MM.1S (cell line): Measurements from ENCODE around the gene BUD23.

Experiments used
- DNase-seq: peaks from one replicate; pipeline ENCODE4 v3.0.0-alpha.2; 2015
- H2AFZ ChIP-seq: fragments of 300-600 bp; sonication (generic); 2 replicates; pipeline ENCODE4 v1.6.0; 2016; ENCODE audit warnings: antibody characterized with exemption, low read length
- H3F3A ChIP-seq: fragments of 300-600 bp; sonication (generic); 2 replicates; pipeline ENCODE4 v1.6.1; 2016; ENCODE audit warnings: mild to moderate bottlenecking, antibody characterized with exemption, low read length, moderate library complexity, mixed read lengths; ENCODE audit not compliant: insufficient read depth
- H3K27ac ChIP-seq: fragments of 300-600 bp; sonication (generic); 2 replicates; pipeline ENCODE4 v1.5.1; 2016; ENCODE audit warnings: mild to moderate bottlenecking, low read length
- H3K27me3 ChIP-seq: fragments of 300-600 bp; sonication (generic); replicated peaks from 2 replicates; pipeline ENCODE4 v1.6.0; 2016; ENCODE audit warnings: low read length; ENCODE audit not compliant: insufficient read depth
- H3K36me3 ChIP-seq: fragments of 300-600 bp; sonication (generic); replicated peaks from 2 replicates; pipeline ENCODE4 v1.6.1; 2016; ENCODE audit warnings: mild to moderate bottlenecking, low read length, mixed read lengths; ENCODE audit not compliant: insufficient read depth
- H3K4me1 ChIP-seq: fragments of 300-600 bp; sonication (generic); 2 replicates; pipeline ENCODE4 v1.6.1; 2016; ENCODE audit warnings: low read length, mixed read lengths
- H3K4me2 ChIP-seq: fragments of 300-600 bp; sonication (generic); 2 replicates; pipeline ENCODE4 v1.6.0; 2016; ENCODE audit warnings: low read depth, low read length
- H3K4me3 ChIP-seq: fragments of 300-600 bp; sonication (generic); 2 replicates; pipeline ENCODE4 v1.5.1; 2016; ENCODE audit warnings: low read length, mixed read lengths
- H3K79me2 ChIP-seq: fragments of 300-600 bp; sonication (generic); 2 replicates; pipeline ENCODE4 v1.6.1; 2016; ENCODE audit warnings: mixed run types, low read length, mixed read lengths
- H3K9ac ChIP-seq: fragments of 300-600 bp; sonication (generic); 2 replicates; pipeline ENCODE4 v1.6.1; 2016; ENCODE audit warnings: low read length, mixed read lengths
- H3K9me2 ChIP-seq: fragments of 300-600 bp; sonication (generic); replicated peaks from 2 replicates; pipeline ENCODE4 v1.6.1; 2016; ENCODE audit warnings: mild to moderate bottlenecking, low read length, mixed read lengths; ENCODE audit not compliant: insufficient read depth
- H3K9me3 ChIP-seq: fragments of 300-600 bp; sonication (generic); replicated peaks from 2 replicates; pipeline ENCODE4 v1.6.1; 2016; ENCODE audit warnings: mild to moderate bottlenecking, low read length, mixed read lengths; ENCODE audit not compliant: insufficient read depth
- H4K20me1 ChIP-seq: fragments of 300-600 bp; sonication (generic); 2 replicates; pipeline ENCODE4 v1.6.1; 2016; ENCODE audit warnings: mild to moderate bottlenecking, low read length, moderate library complexity, mixed read lengths; ENCODE audit not compliant: insufficient read depth
- CTCF ChIP-seq: fragments of 300-600 bp; sonication (generic); IDR thresholded peaks from 2 replicates; pipeline ENCODE4 v1.5.1; 2016; ENCODE audit warnings: antibody characterized with exemption, low read length, mixed read lengths
- EZH2 ChIP-seq: fragments of 300-600 bp; sonication (generic); optimal IDR thresholded peaks from 2 replicates; pipeline ENCODE3; 2017; ENCODE audit warnings: low read depth, mild to moderate bottlenecking, antibody characterized with exemption, low read length, mixed read lengths
- EZH2phosphoT487 ChIP-seq: fragments of 300-600 bp; sonication (generic); IDR thresholded peaks from 2 replicates; pipeline ENCODE4 v1.6.1; 2018; ENCODE audit warnings: antibody characterized with exemption, low read length

BUD23 gene

GRCh38 chr7:73703757-73704639, 20.6 kb downstream of the BUD23 start:
- Histone ChIP-seq H4K20me1 (no peaks in the 10 kb centered on the region; the same call in 1 of the 2 replicates), H3K4me3 (no peak overlapping the region), H3K27me3 (no peaks in the 10 kb centered on the region), H3K4me1 (no peaks in the 10 kb centered on the region), H3K4me2 (no peak overlapping the region), H3K36me3 (no peaks in the 10 kb centered on the region), H3K9me2 (no peaks in the 10 kb centered on the region), H3K79me2 (no peaks in the 10 kb centered on the region), H3K9ac (no peak overlapping the region), H3K27ac (no peak overlapping the region), H2AFZ (no peak overlapping the region), H3F3A (no peaks in the 10 kb centered on the region), H3K9me3 (no peaks in the 10 kb centered on the region)
- no peak for TF ChIP-seq EZH2
- no peak for TF ChIP-seq CTCF
- no peak for TF ChIP-seq EZH2phosphoT487
- no peak for DNase-seq

GRCh38 chr7:73704640-73705550, 21.5 kb downstream of the BUD23 start:
- H3K9me2 ChIP-seq: no peaks in the 10 kb centered on the region
- H3K9ac ChIP-seq: no peak overlapping the region
- no peak overlapping the region for H3K4me2 ChIP-seq
- DNase-seq: no peak
- TF ChIP-seq EZH2: no peak
- TF ChIP-seq EZH2phosphoT487: no peak
- TF ChIP-seq CTCF: no peak
- no peaks in the 10 kb centered on the region for H3K27me3 ChIP-seq
- no peak overlapping the region for H2AFZ ChIP-seq
- no peak overlapping the region for H3K4me3 ChIP-seq
- no peak overlapping the region for H3K27ac ChIP-seq
- H3K4me1 ChIP-seq: no peaks in the 10 kb centered on the region
- no peaks in the 10 kb centered on the region for H3K36me3 ChIP-seq
- no peaks in the 10 kb centered on the region for H3F3A ChIP-seq
- no peaks in the 10 kb centered on the region for H3K9me3 ChIP-seq
- no peaks in the 10 kb centered on the region for H3K79me2 ChIP-seq
- H4K20me1 ChIP-seq: no peaks in the 10 kb centered on the region; the same call in 1 of the 2 replicates

GRCh38 chr7:73705551-73705920, 22.1 kb downstream of the BUD23 start:
- H3K4me3 ChIP-seq: no peak overlapping the region
- H3K9me3 ChIP-seq: no peaks in the 10 kb centered on the region
- no peak overlapping the region for H3K9ac ChIP-seq
- TF ChIP-seq EZH2: no peak
- no peak for TF ChIP-seq EZH2phosphoT487
- TF ChIP-seq CTCF: no peak
- no peaks in the 10 kb centered on the region for H3F3A ChIP-seq
- no peaks in the 10 kb centered on the region; the same call in 1 of the 2 replicates for H4K20me1 ChIP-seq
- no peak overlapping the region for H3K27ac ChIP-seq
- no peaks in the 10 kb centered on the region for H3K9me2 ChIP-seq
- no peaks in the 10 kb centered on the region for H3K79me2 ChIP-seq
- H3K4me2 ChIP-seq: no peak overlapping the region
- H3K27me3 ChIP-seq: no peaks in the 10 kb centered on the region
- no peak for DNase-seq
- no peaks in the 10 kb centered on the region for H3K36me3 ChIP-seq
- no peaks in the 10 kb centered on the region for H3K4me1 ChIP-seq
- H2AFZ ChIP-seq: no peak overlapping the region
